ENCODE results near the gene NCKAP5.

Gene NCKAP5

DNA sequence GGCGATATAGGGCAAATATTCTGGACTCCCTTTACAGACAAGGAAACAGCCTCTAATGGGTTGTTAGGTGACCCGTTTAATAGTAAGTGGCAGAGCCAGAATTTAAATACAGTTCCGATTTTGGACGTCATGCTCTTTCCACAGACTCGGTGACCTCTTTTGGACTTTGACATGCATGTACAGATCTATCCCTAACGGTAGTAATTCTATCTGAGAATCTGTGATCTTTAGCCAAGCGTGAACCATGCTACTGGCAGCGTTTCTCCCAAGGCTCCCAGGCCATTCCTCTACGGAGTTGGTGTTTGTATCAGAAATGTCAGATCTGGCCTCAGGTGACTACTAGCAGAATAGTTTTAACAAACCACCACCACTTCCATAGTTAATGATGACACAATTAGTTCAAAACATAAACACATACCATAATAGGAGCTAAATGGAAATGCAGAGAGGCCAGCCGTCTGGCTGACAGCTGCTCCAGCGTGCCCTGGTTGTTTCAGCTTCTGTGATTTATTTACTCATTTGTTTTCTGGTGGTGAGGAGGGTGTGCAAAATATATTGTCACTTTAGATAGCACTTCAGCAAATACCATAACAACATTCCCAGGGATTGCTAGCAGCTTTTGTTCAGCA, 593.7 kb downstream of the NCKAP5 start:
- Histone ChIP-seq H3K27ac (ENCODE audit: poor library complexity, severe bottlenecking) (no peak overlapping the region), H3K9me3 (ENCODE audit: severe bottlenecking) (no peaks in the 10 kb centered on the region), H3K4me1 (ENCODE audit: insufficient read depth, poor library complexity, severe bottlenecking) (no peaks in the 10 kb centered on the region), H3K36me3 (ENCODE audit: low read depth) (no peaks in the 10 kb centered on the region), H3K4me3 (ENCODE audit: severe bottlenecking) (no peak overlapping the region), H3K27me3 (ENCODE audit: insufficient read depth, poor library complexity, severe bottlenecking) (no peaks in the 10 kb centered on the region)
- TF ChIP-seq, protein P1, sequence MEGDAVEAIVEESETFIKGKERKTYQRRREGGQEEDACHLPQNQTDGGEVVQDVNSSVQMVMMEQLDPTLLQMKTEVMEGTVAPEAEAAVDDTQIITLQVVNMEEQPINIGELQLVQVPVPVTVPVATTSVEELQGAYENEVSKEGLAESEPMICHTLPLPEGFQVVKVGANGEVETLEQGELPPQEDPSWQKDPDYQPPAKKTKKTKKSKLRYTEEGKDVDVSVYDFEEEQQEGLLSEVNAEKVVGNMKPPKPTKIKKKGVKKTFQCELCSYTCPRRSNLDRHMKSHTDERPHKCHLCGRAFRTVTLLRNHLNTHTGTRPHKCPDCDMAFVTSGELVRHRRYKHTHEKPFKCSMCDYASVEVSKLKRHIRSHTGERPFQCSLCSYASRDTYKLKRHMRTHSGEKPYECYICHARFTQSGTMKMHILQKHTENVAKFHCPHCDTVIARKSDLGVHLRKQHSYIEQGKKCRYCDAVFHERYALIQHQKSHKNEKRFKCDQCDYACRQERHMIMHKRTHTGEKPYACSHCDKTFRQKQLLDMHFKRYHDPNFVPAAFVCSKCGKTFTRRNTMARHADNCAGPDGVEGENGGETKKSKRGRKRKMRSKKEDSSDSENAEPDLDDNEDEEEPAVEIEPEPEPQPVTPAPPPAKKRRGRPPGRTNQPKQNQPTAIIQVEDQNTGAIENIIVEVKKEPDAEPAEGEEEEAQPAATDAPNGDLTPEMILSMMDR (IDR thresholded peaks at IDR 0.05; ENCODE audit: poor library complexity, severe bottlenecking): no peak
- DNase-seq (ENCODE audit: low spot score) (no peak), ATAC-seq (ENCODE audit: low read depth) (no peak)

DNA sequence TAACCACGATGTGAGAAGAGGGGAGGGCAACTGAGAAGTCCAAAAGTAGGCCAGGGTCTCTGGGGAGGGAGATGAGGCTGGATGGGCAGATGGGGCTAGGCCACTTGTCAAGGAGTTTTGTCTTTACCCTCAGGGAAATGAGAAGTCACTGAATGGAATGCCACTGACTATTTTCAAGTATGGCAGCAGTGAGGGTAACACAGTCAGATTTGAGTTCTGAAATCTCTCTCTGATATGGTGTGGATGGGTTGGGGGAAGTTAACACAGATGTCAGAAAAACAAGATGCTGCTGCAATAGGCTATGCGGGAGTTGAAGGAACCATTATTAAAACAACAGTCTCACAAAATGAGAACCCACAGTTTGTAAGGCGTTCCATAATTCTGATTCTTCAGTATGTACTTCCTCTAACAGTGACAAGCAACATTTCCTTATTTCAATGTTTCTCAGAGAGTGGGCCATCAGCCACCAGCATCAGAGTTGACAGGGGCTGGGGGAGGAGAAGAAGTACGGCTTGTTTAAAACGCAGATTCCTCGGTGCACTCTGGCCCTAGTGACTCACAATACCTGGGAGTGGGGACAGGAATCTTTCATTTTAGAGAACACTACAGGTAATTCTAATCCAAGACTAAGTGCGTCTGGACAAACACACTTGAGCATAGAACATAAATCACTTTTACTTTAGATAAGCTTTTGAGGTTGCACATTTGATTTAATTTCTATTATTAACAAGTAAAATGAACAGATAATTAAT, 596.8 kb downstream of the NCKAP5 start:
- TF ChIP-seq, protein P1 (IDR thresholded peaks at IDR 0.05; ENCODE audit: poor library complexity, severe bottlenecking): no peak
- no peaks in the 10 kb centered on the region for H3K4me1 ChIP-seq (ENCODE audit: insufficient read depth, poor library complexity, severe bottlenecking)
- no peaks in the 10 kb centered on the region for H3K9me3 ChIP-seq (ENCODE audit: severe bottlenecking)
- ATAC-seq (ENCODE audit: low read depth): no peak
- no peak overlapping the region for H3K4me3 ChIP-seq (ENCODE audit: severe bottlenecking)
- DNase-seq (ENCODE audit: low spot score): no peak
- H3K36me3 ChIP-seq (ENCODE audit: low read depth): no peaks in the 10 kb centered on the region
- H3K27ac ChIP-seq (ENCODE audit: poor library complexity, severe bottlenecking): no peak overlapping the region
- no peaks in the 10 kb centered on the region for H3K27me3 ChIP-seq (ENCODE audit: insufficient read depth, poor library complexity, severe bottlenecking)

DNA sequence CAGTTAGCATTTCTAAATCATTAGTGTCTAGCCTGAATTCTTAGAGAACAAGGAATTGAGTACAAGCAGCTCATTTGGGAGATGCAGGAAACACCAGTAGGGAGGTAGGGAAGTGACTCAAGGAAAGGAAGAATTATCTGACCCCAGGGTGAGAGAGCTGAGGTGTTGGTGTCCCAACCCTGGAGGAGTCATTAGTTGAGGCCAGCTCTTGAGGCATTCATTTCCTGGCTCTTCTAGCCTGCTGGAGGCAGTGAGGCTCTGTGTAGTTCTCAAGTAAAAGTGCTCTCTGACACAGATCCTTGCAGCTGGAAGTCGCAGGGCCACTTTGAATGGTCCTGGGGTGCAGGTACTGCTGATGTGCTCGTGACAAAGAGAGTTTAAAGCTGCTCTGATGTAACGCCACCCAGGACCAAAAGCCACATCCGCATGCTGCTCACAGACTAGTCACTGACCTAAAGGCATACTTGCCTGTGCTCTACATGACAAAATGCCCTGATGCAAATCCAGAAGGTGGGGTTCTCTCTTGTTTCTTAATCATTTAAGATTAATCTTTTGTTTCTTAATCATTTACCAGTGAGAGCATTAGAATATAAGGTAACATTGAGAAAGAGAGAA, 598.8 kb downstream of the NCKAP5 start:
- DNase-seq (ENCODE audit: low spot score) (no peak), ATAC-seq (ENCODE audit: low read depth) (no peak)
- no peaks in the 10 kb centered on the region for H3K36me3 ChIP-seq (ENCODE audit: low read depth)
- no peaks in the 10 kb centered on the region for H3K4me1 ChIP-seq (ENCODE audit: insufficient read depth, poor library complexity, severe bottlenecking)
- no peak overlapping the region for H3K4me3 ChIP-seq (ENCODE audit: severe bottlenecking)
- no peaks in the 10 kb centered on the region for H3K27me3 ChIP-seq (ENCODE audit: insufficient read depth, poor library complexity, severe bottlenecking)
- no peaks in the 10 kb centered on the region for H3K9me3 ChIP-seq (ENCODE audit: severe bottlenecking)
- TF ChIP-seq, protein P1 (IDR thresholded peaks at IDR 0.05; ENCODE audit: poor library complexity, severe bottlenecking): no peak
- no peak overlapping the region for H3K27ac ChIP-seq (ENCODE audit: poor library complexity, severe bottlenecking)

DNA sequence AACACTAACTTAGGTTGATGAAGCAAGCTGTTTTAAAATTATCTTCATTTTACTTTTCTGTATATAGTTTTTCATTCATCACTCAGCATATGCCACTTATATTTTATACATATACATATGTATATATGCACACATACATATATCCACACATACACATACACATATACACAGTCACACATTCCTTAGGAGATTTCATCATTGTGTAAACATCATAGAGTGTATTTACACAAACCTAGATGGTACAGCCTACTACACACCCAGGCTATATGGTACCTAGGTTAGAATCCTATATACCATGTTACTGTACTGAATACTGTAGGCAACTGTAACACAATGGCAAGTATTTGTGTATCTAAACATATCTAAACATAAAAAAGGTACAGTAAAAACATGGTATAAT, 602.8 kb downstream of the NCKAP5 start:
- ATAC-seq (ENCODE audit: low read depth) (no peak), DNase-seq (ENCODE audit: low spot score) (no peak)
- Histone ChIP-seq H3K36me3 (ENCODE audit: low read depth) (no peaks in the 10 kb centered on the region), H3K9me3 (ENCODE audit: severe bottlenecking) (no peaks in the 10 kb centered on the region), H3K4me3 (ENCODE audit: severe bottlenecking) (no peak overlapping the region), H3K4me1 (ENCODE audit: insufficient read depth, poor library complexity, severe bottlenecking) (no peaks in the 10 kb centered on the region), H3K27me3 (ENCODE audit: insufficient read depth, poor library complexity, severe bottlenecking) (no peaks in the 10 kb centered on the region), H3K27ac (ENCODE audit: poor library complexity, severe bottlenecking) (no peak overlapping the region)
- TF ChIP-seq, protein P1 (IDR thresholded peaks at IDR 0.05; ENCODE audit: poor library complexity, severe bottlenecking): no peak

All from RWPE2 (cell line).